HepG2 (cell line): Measurements from ENCODE around the gene PGM2.

Source experiments
- CBFB ChIP-seq: sonication (generic); formaldehyde crosslinking; IDR thresholded peaks from 2 replicates; pipeline ENCODE4 v1.4.0; 2020; ENCODE audit warnings: missing genetic modification reagents
- POLR2A ChIP-seq, 2 experiments: IDR thresholded peaks; 2 replicates each; pipeline ENCODE4 v1.6.1; 2011; ENCODE audit warnings: low read depth in 2 of 2, low read length in 2 of 2, mild to moderate bottlenecking in 1 of 2, moderate library complexity in 1 of 2; ENCODE audit not compliant: insufficient read depth in 1 of 2
- RAD21 ChIP-seq: fragments of 450-650 bp; formaldehyde crosslinking; IDR thresholded peaks from 2 replicates; pipeline ENCODE4 v1.5.0; 2020; ENCODE audit warnings: mild to moderate bottlenecking
- SIN3A ChIP-seq: IDR thresholded peaks from 2 replicates; pipeline ENCODE4 v1.6.1; 2011; ENCODE audit warnings: low read depth, mild to moderate bottlenecking, control low read depth, low read length, borderline replicate concordance
- TGIF2 ChIP-seq: IDR thresholded peaks from 2 replicates; pipeline ENCODE4 v1.6.1; 2016; ENCODE audit warnings: control low read depth, missing compliant biosample characterization

- TF ChIP-seq TGIF2 (CRISPR knock-in tag) (no peak), CBFB (CRISPR knock-in tag) (no peak), POLR2A (IDR thresholded peaks at IDR 0.05; ENCODE audit: insufficient read depth in 1 of 2, low read depth in 2 of 2, low read length in 2 of 2) (no peak), SIN3A (no peak), RAD21 (CRISPR knock-in tag) (no peak)
Measured at GRCh38 chr4:37836838-37837440, 10.5 kb downstream of the PGM2 start.
